Prostate gland (tissue), 2 donors: Measurements from ENCODE around the gene ZNF366. TPM values are rescaled to one million over a fixed set of nuclear protein-coding genes. Genes with fewer than 3 reads are reported as not detected.

Source experiments
- DNase-seq: peaks from one replicate; pipeline ENCODE4 v3.0.0-alpha.2; 2019; ENCODE audit warnings: low spot score
- H3K27ac ChIP-seq, 2 donors: fragments of 200-600 bp; sonication (generic); 2 replicates each; pipeline ENCODE4 v1.5.1; 2017 to 2019
- H3K27me3 ChIP-seq: fragments of 200-600 bp; sonication (generic); replicated peaks from 2 replicates; pipeline ENCODE4 v1.5.1; 2019; ENCODE audit not compliant: insufficient read depth
- H3K36me3 ChIP-seq, 2 donors: fragments of 200-600 bp; sonication (generic); 1 replicate in 1 of 2; 2 replicates in 1 of 2; pipeline versions ENCODE4 v1.5.1 to v1.8.1; 2017 to 2019
- H3K4me1 ChIP-seq: fragments of 200-600 bp; sonication (generic); replicated peaks from 2 replicates; pipeline ENCODE4 v1.5.1; 2019
- H3K4me3 ChIP-seq, 2 donors: fragments of 200-600 bp; sonication (generic); 2 replicates each; pipeline ENCODE4 v1.5.1; 2017 to 2019
- H3K9me3 ChIP-seq: fragments of 200-600 bp; sonication (generic); 2 replicates; pipeline ENCODE4 v1.5.1; 2017
- CTCF ChIP-seq, 4 experiments: fragments of 200-600 bp in 2 of 4; fragments of 450-650 bp in 2 of 4; sonication (generic) in 2 of 4; IDR thresholded peaks; 1 replicate in 3 of 4; 2 replicates in 1 of 4; pipeline ENCODE4 v1.5.1; 2016 to 2019; ENCODE audit warnings: antibody characterized with exemption in 4 of 4, mild to moderate bottlenecking in 2 of 4, moderate library complexity in 2 of 4
- POLR2A ChIP-seq: fragments of 450-650 bp; IDR thresholded peaks from one replicate; pipeline ENCODE4 v1.6.1; 2016; ENCODE audit warnings: antibody characterized with exemption, mild to moderate bottlenecking
- POLR2AphosphoS5 ChIP-seq: sonication (generic); formaldehyde crosslinking; IDR thresholded peaks from one replicate; pipeline ENCODE4 v1.6.1; 2017; ENCODE audit warnings: antibody characterized with exemption
- WGBS: methylation state at CpG from one replicate; pipeline ENCODE4 v1.1.5; 2018; 5-methylcytosine and 5-hydroxymethylcytosine counted together
- intact Hi-C: fragments of 100-400 bp; cut with DNase I; formaldehyde crosslinking; loops from one replicate; pipeline ENCODE4 v1.14.2; 2022
- total RNA-seq, 2 donors: library from RNA; depleted of rRNA; stranded (reverse); fragments of >200 nt; gene quantifications; one replicate each; pipeline ENCODE4 v1.1.0, GENCODE V29; 2016

ZNF366 gene
- total RNA-seq, 2 donors from 2014 or later, result 2.0 to 3.2 TPM

- no peak for TF ChIP-seq POLR2A
- no peak for TF ChIP-seq CTCF (IDR thresholded peaks at IDR 0.05)
- no peak for TF ChIP-seq POLR2AphosphoS5
- Histone ChIP-seq H3K27ac (no peak overlapping the region), H3K4me1 (no peaks in the 10 kb centered on the region), H3K4me3 (no peak overlapping the region), H3K27me3 (no peaks in the 10 kb centered on the region), H3K36me3 (no peaks in the 10 kb centered on the region), H3K9me3 (no peaks in the 10 kb centered on the region)
- intact Hi-C loops, result no loop called here
- no peak for DNase-seq
- 85% methylated on average over 5 of the region's 5 CpGs for WGBS
Measured at GRCh38 chr5:72552041-72552557, 44.9 kb upstream of the ZNF366 start.

- Histone ChIP-seq H3K27me3 (no peaks in the 10 kb centered on the region), H3K4me3 (no peak overlapping the region), H3K4me1 (no peaks in the 10 kb centered on the region), H3K27ac (no peak overlapping the region), H3K36me3 (no peaks in the 10 kb centered on the region), H3K9me3 (no peaks in the 10 kb centered on the region)
- TF ChIP-seq POLR2A (no peak), CTCF (IDR thresholded peaks at IDR 0.05) (no peak), POLR2AphosphoS5 (no peak)
- intact Hi-C loops, result no loop called here
- WGBS, result 97% methylated on average over 5 of the region's 5 CpGs
- DNase-seq, result no peak
Measured at GRCh38 chr5:72550595-72550994, 43.4 kb upstream of the ZNF366 start.

GRCh38 chr5:72543811-72544210 lies 36.6 kb upstream of the ZNF366 start:
- H3K27ac ChIP-seq, result no peak overlapping the region
- no peak for TF ChIP-seq POLR2A
- TF ChIP-seq CTCF (IDR thresholded peaks at IDR 0.05), result no peak
- no peak for TF ChIP-seq POLR2AphosphoS5
- no peaks in the 10 kb centered on the region for H3K9me3 ChIP-seq
- WGBS, result 59% methylated on average over 3 of the region's 3 CpGs
- intact Hi-C loops, result no loop called here
- H3K4me1 ChIP-seq, result no peaks in the 10 kb centered on the region
- no peak for DNase-seq
- H3K36me3 ChIP-seq, result no peaks in the 10 kb centered on the region
- no peak overlapping the region for H3K4me3 ChIP-seq
- H3K27me3 ChIP-seq, result no peaks in the 10 kb centered on the region

GRCh38 chr5:72543365-72543764 lies 36.2 kb upstream of the ZNF366 start:
- H3K9me3 ChIP-seq, result no peaks in the 10 kb centered on the region
- no peaks in the 10 kb centered on the region for H3K4me1 ChIP-seq
- no peaks in the 10 kb centered on the region for H3K36me3 ChIP-seq
- no peaks in the 10 kb centered on the region for H3K27me3 ChIP-seq
- no peak overlapping the region for H3K4me3 ChIP-seq
- H3K27ac ChIP-seq, result no peak overlapping the region
- 90% methylated on average over 3 of the region's 3 CpGs for WGBS
- intact Hi-C loops, result no loop called here
- no peak for DNase-seq
- TF ChIP-seq POLR2A (no peak), POLR2AphosphoS5 (no peak), CTCF (IDR thresholded peaks at IDR 0.05) (no peak)

- intact Hi-C loops, result no loop called here
- 88% methylated on average over 1 of the region's 1 CpG for WGBS
- Histone ChIP-seq H3K27me3 (no peaks in the 10 kb centered on the region), H3K4me3 (no peak overlapping the region), H3K4me1 (no peaks in the 10 kb centered on the region), H3K27ac (no peak overlapping the region), H3K36me3 (no peaks in the 10 kb centered on the region), H3K9me3 (no peaks in the 10 kb centered on the region)
- DNase-seq, result no peak
- TF ChIP-seq POLR2A, result no peak
- no peak for TF ChIP-seq CTCF (IDR thresholded peaks at IDR 0.05)
- TF ChIP-seq POLR2AphosphoS5, result no peak
Measured at GRCh38 chr5:72542695-72543094, 35.5 kb upstream of the ZNF366 start.
